Astrocyte of the spinal cord (primary cell): ENCODE results near the gene SLAMF1.

Source experiments
- DNase-seq: peaks from one replicate; pipeline ENCODE4 v3.0.0; 2011; ENCODE audit warnings: low read depth, low spot score
- H3K4me3 ChIP-seq: 2 replicates; pipeline ENCODE4 v1.5.1; 2011; ENCODE audit warnings: low read depth, mild to moderate bottlenecking, low read length, moderate library complexity
- CTCF ChIP-seq: IDR thresholded peaks from 2 replicates; pipeline ENCODE4 v1.5.1; 2012; ENCODE audit warnings: low read depth, mild to moderate bottlenecking, low read length, inconsistent platforms
- in situ Hi-C: cut with HindIII; loops from 2 replicates; pipeline ENCODE4 v1.10.0; 2017; ENCODE audit warnings: low sequenced_read_pairs

SLAMF1 gene

GRCh38 chr1:160624464-160624863 lies 22.4 kb downstream of the SLAMF1 start:
- no peak for DNase-seq
- H3K4me3 ChIP-seq, result no peak overlapping the region
- in situ Hi-C loops, result no loop called here
- TF ChIP-seq CTCF, result no peak

GRCh38 chr1:160623862-160624261 lies 23.0 kb downstream of the SLAMF1 start:
- no peak for DNase-seq
- no peak overlapping the region for H3K4me3 ChIP-seq
- no peak for TF ChIP-seq CTCF
- in situ Hi-C loops, result no loop called here

- no peak for DNase-seq
- in situ Hi-C loops, result no loop called here
- H3K4me3 ChIP-seq, result no peak overlapping the region
- no peak for TF ChIP-seq CTCF
Measured at GRCh38 chr1:160623227-160623633, 23.6 kb downstream of the SLAMF1 start.

GRCh38 chr1:160622501-160623226 lies 24.2 kb downstream of the SLAMF1 start:
- in situ Hi-C loops, result no loop called here
- no peak for DNase-seq
- H3K4me3 ChIP-seq, result no peak overlapping the region
- no peak for TF ChIP-seq CTCF

- in situ Hi-C loops, result no loop called here
- no peak overlapping the region for H3K4me3 ChIP-seq
Measured at GRCh38 chr1:160621633-160622413, 25.0 kb downstream of the SLAMF1 start.

More at GRCh38 chr1:160621633-160622413, 25.0 kb downstream of the SLAMF1 start:
- no peak for TF ChIP-seq CTCF
- no peak for DNase-seq
